OCI-LY7 (cell line): ENCODE data around the gene TSPAN11.

Source experiments
- CTCF ChIP-seq: fragments of 200-600 bp; sonication (generic); conservative IDR thresholded peaks from 2 replicates; pipeline ENCODE4 v1.5.1; 2014; ENCODE audit warnings: mild to moderate bottlenecking, antibody characterized with exemption, low read length, moderate library complexity, mixed read lengths
- EZH2phosphoT487 ChIP-seq: fragments of 200-600 bp; sonication (generic); IDR thresholded peaks from 2 replicates; pipeline ENCODE4 v1.6.1; 2018; ENCODE audit warnings: low read depth, borderline replicate concordance, mild to moderate bottlenecking, mixed run types, antibody characterized with exemption, low read length, moderate library complexity, mixed read lengths

DNA sequence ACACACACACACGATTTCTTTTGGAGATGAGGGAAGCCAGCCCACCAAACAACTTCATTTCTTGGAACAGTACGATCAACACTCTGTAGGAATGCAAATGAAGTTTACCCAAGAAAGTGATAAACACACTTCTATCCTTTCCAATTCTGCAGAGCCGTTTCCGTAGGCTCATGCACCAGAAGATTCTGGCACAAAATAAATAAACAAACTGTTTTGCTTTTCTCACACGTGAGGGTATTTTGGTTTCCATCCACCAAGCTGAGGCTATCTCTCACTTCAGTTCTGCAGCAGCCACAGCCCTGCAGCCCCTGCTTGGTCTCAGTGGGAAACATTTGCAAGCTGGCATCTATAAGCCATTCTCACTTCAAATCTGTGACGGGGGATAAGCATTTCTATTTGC, 15.3 kb upstream of the TSPAN11 start:
- TF ChIP-seq CTCF (no peak), EZH2phosphoT487 (no peak)
